ENCODE data around the gene SEPTIN1. TPM values are rescaled to one million over a fixed set of nuclear protein-coding genes. Genes with fewer than 3 reads are reported as not detected.

SEPTIN1 gene
- total and polyA plus RNA-seq, 2 of the 4 experiments (the other 2 are of a cell fraction): 0.24 TPM; not detected in 1

- Histone ChIP-seq H3K18ac (ENCODE audit: low read depth, low read length) (no peak overlapping the region), H3K23ac (ENCODE audit: low read depth, low read length) (no peak overlapping the region), H4K20me1 (ENCODE audit: insufficient read depth, low read length) (peaks cover 17% of the 10 kb centered on the region; the same call in 1 of the 2 replicates), H2BK120ac (ENCODE audit: low read depth, low read length) (no peak overlapping the region), H3K4me2 (ENCODE audit: low read depth, low read length) (no peak overlapping the region; the same call in 1 of the 2 replicates), H3K9me1 (ENCODE audit: insufficient read depth, low read length) (peaks cover 9% of the 10 kb centered on the region), H3K79me1 (ENCODE audit: low read depth in 1 of 2, low read length in 2 of 2) (peaks cover 0 to 72% of the 10 kb centered on the region in 2 experiments; a peak in 3 of 4 replicates), H3K27me3 (ENCODE audit: control insufficient read depth, insufficient read depth, low read length) (no peaks in the 10 kb centered on the region), H2BK20ac (ENCODE audit: low read depth, low read length) (no peak overlapping the region), H3K9ac (ENCODE audit: low read depth, low read length) (peak overlapping the region; percentile 80; the same call in 1 of the 2 replicates), H3K36me3 (ENCODE audit: control insufficient read depth, insufficient read depth, low read length) (peaks cover 43% of the 10 kb centered on the region), H4K8ac (ENCODE audit: low read depth in 2 of 2, low read length in 2 of 2) (no peak overlapping the region), H2AFZ (replicated peaks; ENCODE audit: low read length, poor library complexity) (no peak overlapping the region), H3K56ac (ENCODE audit: extremely low read depth, insufficient read depth, low read length) (no peak overlapping the region), H4K5ac (ENCODE audit: low read depth, low read length) (no peak overlapping the region), H2BK15ac (ENCODE audit: low read depth, low read length) (no peak overlapping the region), H2AK9ac (replicated peaks; ENCODE audit: low read depth, low read length, poor library complexity) (peak overlapping the region; percentile 96), H2BK5ac (ENCODE audit: low read depth, low read length, poor library complexity, severe bottlenecking) (no peak overlapping the region), H3K4me3 (ENCODE audit: insufficient read depth, low read depth, low read length) (no peak overlapping the region), H3K9me3 (ENCODE audit: control insufficient read depth, insufficient read depth, low read length) (no peaks in the 10 kb centered on the region), H3K14ac (replicated peaks; ENCODE audit: low read depth, low read length) (no peak overlapping the region), H3K4me1 (ENCODE audit: control insufficient read depth, insufficient read depth, low read length) (peaks cover 7% of the 10 kb centered on the region; the same call in 1 of the 2 replicates), H3K27ac (ENCODE audit: insufficient read depth, low read length) (no peak overlapping the region), H3K4ac (ENCODE audit: low read depth, low read length) (no peak overlapping the region), H2AK5ac (ENCODE audit: low read depth, low read length) (no peak overlapping the region; the same call in 1 of the 2 replicates), H4K91ac (ENCODE audit: insufficient read depth, low read depth, low read length) (no peak overlapping the region)
- intact Hi-C loops (cut with micrococcal nuclease) (no loop called here), dilution Hi-C loops (cut with HindIII; ENCODE audit: low sequenced_read_pairs, unreplicated experiment) (no loop called here), in situ Hi-C loops (cut with MboI; ENCODE audit: low sequenced_read_pairs) (no loop called here)
- TF ChIP-seq FOS (IDR thresholded peaks at IDR 0.05; ENCODE audit: low read depth, low read length) (no peak), NFE2L2 (IDR thresholded peaks at IDR 0.05; ENCODE audit: low read depth, low read length) (no peak), MAFK (IDR thresholded peaks at IDR 0.05; ENCODE audit: low read depth, low read length) (no peak), MXI1 (IDR thresholded peaks at IDR 0.05; ENCODE audit: borderline replicate concordance, low read depth, low read length) (no peak), CEBPB (IDR thresholded peaks at IDR 0.05; ENCODE audit: low read depth, low read length) (no peak), RCOR1 (IDR thresholded peaks at IDR 0.05; ENCODE audit: insufficient replicate concordance, low read length) (no peak), RFX5 (IDR thresholded peaks at IDR 0.05; ENCODE audit: low read depth, low read length) (no peak), RAD21 (IDR thresholded peaks at IDR 0.05; ENCODE audit: low read length) (no peak)
- TSS peak; percentile 70 for BruUV-seq (replicated peaks)
- ChIA-PET POLR2A (ENCODE audit: unreplicated experiment) (no interaction called here), CTCF (no interaction called here)
- ATAC-seq (ENCODE audit: low read depth): no peak
- WGBS, 2 experiments (ENCODE audit: extremely low coverage in 2 of 2, insufficient read length in 1 of 2): 92% methylated on average over 6 of the region's 23 CpGs; no CpG with 5 or more reads in 1 of the 2 experiments
- DNase-seq: no peak
Observed at GRCh38 chr16:30353438-30354129, 28.8 kb downstream of the SEPTIN1 start.

Measured in IMR-90 (cell line).